LNCAP (cell line): Measurements from ENCODE around the gene FCAMR.

Source experiments
- CTCF ChIP-seq: fragments of 450-650 bp; IDR thresholded peaks from 2 replicates; pipeline ENCODE4 v1.5.1; 2017; ENCODE audit warnings: mild to moderate bottlenecking

The FCAMR gene

GRCh38 chr1:206947255-206947654 lies 23.0 kb downstream of the FCAMR start:
- no peak for TF ChIP-seq CTCF

- TF ChIP-seq CTCF: no peak
Measured at GRCh38 chr1:206946261-206946660, 24.0 kb downstream of the FCAMR start, which contains the start of gene PIGR. TSS of gene PIGR (minus strand) at chr1:206946466. CDS start at chr1:206940531, 5,935 bp downstream.

GRCh38 chr1:206945779-206946178 lies 24.5 kb downstream of the FCAMR start:
- no peak for TF ChIP-seq CTCF

- TF ChIP-seq CTCF: no peak
Measured at GRCh38 chr1:206944703-206945102, 25.6 kb downstream of the FCAMR start.

GRCh38 chr1:206941766-206942418 lies 28.4 kb downstream of the FCAMR start:
- TF ChIP-seq CTCF: no peak

GRCh38 chr1:206940588-206940936 lies 29.7 kb downstream of the FCAMR start:
- TF ChIP-seq CTCF: no peak

GRCh38 chr1:206939841-206940587 lies 30.2 kb downstream of the FCAMR start:
- TF ChIP-seq CTCF: no peak
